Ovary (tissue), 9 donors: ENCODE data around the gene HIPK2. TPM values are rescaled to one million over a fixed set of nuclear protein-coding genes. Genes with fewer than 3 reads are reported as not detected.

ENCODE experiments used
- DNase-seq, 5 donors: peaks; one replicate each; pipeline ENCODE4 v3.0.0-alpha.2; 2019 to 2020
- H3K27ac ChIP-seq, 2 donors: fragments of 200-600 bp; one replicate each; pipeline versions ENCODE4 v1.5.1 to v1.8.0; 2019 to 2022
- H3K27me3 ChIP-seq: fragments of 200-600 bp; one replicate; pipeline ENCODE4 v1.8.0; 2022
- H3K36me3 ChIP-seq: fragments of 200-600 bp; sonication (generic); one replicate; pipeline ENCODE4 v1.5.1; 2019
- H3K4me1 ChIP-seq: one replicate; pipeline ENCODE4 v1.8.1; 2013; ENCODE audit warnings: mild to moderate bottlenecking, moderate library complexity; ENCODE audit not compliant: insufficient read depth
- H3K4me3 ChIP-seq: fragments of 200-600 bp; sonication (generic); one replicate; pipeline ENCODE4 v1.5.1; 2017
- H3K9me3 ChIP-seq, 2 donors: fragments of 200-600 bp in 1 of 2; sonication (generic) in 1 of 2; one replicate each; pipeline versions ENCODE4 v1.5.1 to v1.8.1; 2013 to 2019; ENCODE audit warnings: mild to moderate bottlenecking in 1 of 2, moderate library complexity in 1 of 2
- EP300 ChIP-seq: sonication (generic); formaldehyde crosslinking; IDR thresholded peaks from one replicate; pipeline ENCODE4 v1.6.1; 2017; ENCODE audit warnings: antibody characterized with exemption
- POLR2A ChIP-seq: fragments of 450-650 bp; IDR thresholded peaks from one replicate; pipeline ENCODE4 v1.6.1; 2017; ENCODE audit warnings: antibody characterized with exemption, mild to moderate bottlenecking, moderate library complexity
- WGBS, 3 donors: extraction: QIAGEN DNeasy Blood & Tissue Kit in 1 of 3; methylation state at CpG; one replicate each; pipeline versions ENCODE4 v1.1.5 to v1.1.7; 2013 to 2017; 5-methylcytosine and 5-hydroxymethylcytosine counted together
- intact Hi-C, 4 donors: fragments of 100-400 bp; cut with DNase I; formaldehyde crosslinking; loops; one replicate each; pipeline versions ENCODE4 v1.11.0 to v1.15.1; 2022 to 2023
- polyA plus RNA-seq, 2 donors: library from polyadenylated mRNA; stranded (reverse); fragments of 200-250 nt in 1 of 2; fragments of 350-450 nt in 1 of 2; fragmentation: Illumina TruSeq in 1 of 2; extraction: RNeasy Lipid Tissue Mini Kit (QIAGEN cat#74804) in 1 of 2; gene quantifications; one replicate each; pipeline ENCODE4 v1.2.3, GENCODE V29; 2013 to 2014
- total RNA-seq, 7 donors: library from RNA; depleted of rRNA in 2 of 7; stranded (reverse); fragments of >200 nt in 2 of 7; fragmentation: NEBNext Ultra II Directional in 3 of 7; extraction: Animal tissue kit (Norgen Biotek cat#: 25700) in 3 of 7; gene quantifications; one replicate each; pipeline versions ENCODE4 v1.1.0 to v1.2.4, GENCODE V29; 2016 to 2023
- TF ChIP-seq, protein P1 (sequence below), 3 donors: fragments of 450-650 bp in 2 of 3; fragments of 200-600 bp in 1 of 3; IDR thresholded peaks; one replicate each; pipeline versions ENCODE4 v1.5.1 to v1.8.0; 2016 to 2022; ENCODE audit warnings: antibody characterized with exemption in 3 of 3, mild to moderate bottlenecking in 1 of 3
- donor health status: DM: no; HTN: no; CAD: no; lungs with moderate emphysema.
- donor health status: DM: no; HTN: no; CAD: no.
- donor health status: Bipolar disorder and iron deficiency.
- donor health status: DM: yes; HTN: yes; CAD: no.
- donor health status: DM: no; HTN: no; CAD: no.
- donor health status: DM: yes; HTN: yes; CAD: no.

Gene HIPK2
- total and polyA plus RNA-seq, 9 donors, result 7.3 to 38.4 (median 28.1) TPM

- intact Hi-C loops, result loop anchor here in 1 of 4 donors (10.0 kb wide), 1 partner anchor 94 kb away; no protein-coding TSS in a partner anchor
- Histone ChIP-seq H3K4me1 (peaks cover 14% of the 10 kb centered on the region), H3K4me3 (no peak overlapping the region), H3K9me3 (no peaks in the 10 kb centered on the region), H3K27ac (no peak overlapping the region), H3K36me3 (no peaks in the 10 kb centered on the region), H3K27me3 (no peaks in the 10 kb centered on the region)
- DNase-seq, result peak in 2 of 5 donors; percentile 32 to 75
- WGBS, 3 donors, result 26 to 39% (median 27%) methylated on average over 9 of the region's 9 CpGs
- TF ChIP-seq, protein P1, sequence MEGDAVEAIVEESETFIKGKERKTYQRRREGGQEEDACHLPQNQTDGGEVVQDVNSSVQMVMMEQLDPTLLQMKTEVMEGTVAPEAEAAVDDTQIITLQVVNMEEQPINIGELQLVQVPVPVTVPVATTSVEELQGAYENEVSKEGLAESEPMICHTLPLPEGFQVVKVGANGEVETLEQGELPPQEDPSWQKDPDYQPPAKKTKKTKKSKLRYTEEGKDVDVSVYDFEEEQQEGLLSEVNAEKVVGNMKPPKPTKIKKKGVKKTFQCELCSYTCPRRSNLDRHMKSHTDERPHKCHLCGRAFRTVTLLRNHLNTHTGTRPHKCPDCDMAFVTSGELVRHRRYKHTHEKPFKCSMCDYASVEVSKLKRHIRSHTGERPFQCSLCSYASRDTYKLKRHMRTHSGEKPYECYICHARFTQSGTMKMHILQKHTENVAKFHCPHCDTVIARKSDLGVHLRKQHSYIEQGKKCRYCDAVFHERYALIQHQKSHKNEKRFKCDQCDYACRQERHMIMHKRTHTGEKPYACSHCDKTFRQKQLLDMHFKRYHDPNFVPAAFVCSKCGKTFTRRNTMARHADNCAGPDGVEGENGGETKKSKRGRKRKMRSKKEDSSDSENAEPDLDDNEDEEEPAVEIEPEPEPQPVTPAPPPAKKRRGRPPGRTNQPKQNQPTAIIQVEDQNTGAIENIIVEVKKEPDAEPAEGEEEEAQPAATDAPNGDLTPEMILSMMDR (IDR thresholded peaks at IDR 0.05), result no peak
- TF ChIP-seq POLR2A (no peak), EP300 (no peak)
These were observed 29.4 kb downstream of the HIPK2 start for GRCh38 chr7:139748373-139748765.

GRCh38 chr7:139747662-139748372 lies 30.0 kb downstream of the HIPK2 start:
- Histone ChIP-seq H3K36me3 (no peaks in the 10 kb centered on the region), H3K27ac (no peak overlapping the region), H3K4me3 (no peak overlapping the region), H3K27me3 (no peaks in the 10 kb centered on the region), H3K9me3 (no peaks in the 10 kb centered on the region), H3K4me1 (peaks cover 14% of the 10 kb centered on the region)
- intact Hi-C loops, result loop anchor here in 1 of 4 donors (10.0 kb wide), 1 partner anchor 93 kb away; no protein-coding TSS in a partner anchor
- 59 to 66% (median 64%) methylated on average over 13 of the region's 13 CpGs for WGBS, 3 donors
- TF ChIP-seq EP300, result no peak
- TF ChIP-seq POLR2A, result no peak
- TF ChIP-seq, protein P1 (IDR thresholded peaks at IDR 0.05), result no peak
- DNase-seq, result no peak

GRCh38 chr7:139746652-139747051 lies 31.1 kb downstream of the HIPK2 start:
- intact Hi-C loops, result loop anchor here in 1 of 4 donors (10.0 kb wide), 1 partner anchor 92 kb away; no protein-coding TSS in a partner anchor
- Histone ChIP-seq H3K4me1 (peaks cover 14% of the 10 kb centered on the region), H3K27ac (no peak overlapping the region), H3K27me3 (no peaks in the 10 kb centered on the region), H3K4me3 (no peak overlapping the region), H3K36me3 (no peaks in the 10 kb centered on the region), H3K9me3 (no peaks in the 10 kb centered on the region)
- 84 to 98% (median 89%) methylated on average over 8 of the region's 8 CpGs for WGBS, 3 donors
- TF ChIP-seq, protein P1 (IDR thresholded peaks at IDR 0.05), result no peak
- TF ChIP-seq EP300 (no peak), POLR2A (no peak)
- no peak for DNase-seq

GRCh38 chr7:139745678-139746143 lies 32.1 kb downstream of the HIPK2 start:
- DNase-seq, result no peak

More at GRCh38 chr7:139745678-139746143, 32.1 kb downstream of the HIPK2 start:
- Histone ChIP-seq H3K27ac (no peak overlapping the region), H3K27me3 (no peaks in the 10 kb centered on the region), H3K36me3 (no peaks in the 10 kb centered on the region), H3K4me3 (no peak overlapping the region), H3K4me1 (peaks cover 21% of the 10 kb centered on the region), H3K9me3 (no peaks in the 10 kb centered on the region)
- TF ChIP-seq EP300, result no peak
- TF ChIP-seq, protein P1 (IDR thresholded peaks at IDR 0.05), result no peak
- TF ChIP-seq POLR2A, result no peak
- intact Hi-C loops, result loop anchor here in 1 of 4 donors (10.0 kb wide), 1 partner anchor 91 kb away; no protein-coding TSS in a partner anchor
- 10 to 17% (median 11%) methylated on average over 6 of the region's 6 CpGs for WGBS, 3 donors
